DND-41 (cell line): ENCODE results near the gene TEDC1.

ENCODE experiments used
- EZH2 ChIP-seq: IDR thresholded peaks from 3 replicates; pipeline ENCODE4 v1.6.1; 2012; ENCODE audit warnings: borderline replicate concordance, low read depth, mild to moderate bottlenecking, moderate library complexity, low read length, inconsistent platforms; ENCODE audit not compliant: severe bottlenecking
- TF ChIP-seq, protein P1 (sequence below): IDR thresholded peaks from 2 replicates; pipeline ENCODE4 v1.5.1; 2012; ENCODE audit warnings: borderline replicate concordance, low read length, moderate library complexity, mild to moderate bottlenecking; ENCODE audit not compliant: poor library complexity, severe bottlenecking; ENCODE audit errors: extremely low read depth

GRCh38 chr14:105470350-105471296, 20.4 kb upstream of the TEDC1 start:
- TF ChIP-seq EZH2 = no peak
- TF ChIP-seq, protein P1, sequence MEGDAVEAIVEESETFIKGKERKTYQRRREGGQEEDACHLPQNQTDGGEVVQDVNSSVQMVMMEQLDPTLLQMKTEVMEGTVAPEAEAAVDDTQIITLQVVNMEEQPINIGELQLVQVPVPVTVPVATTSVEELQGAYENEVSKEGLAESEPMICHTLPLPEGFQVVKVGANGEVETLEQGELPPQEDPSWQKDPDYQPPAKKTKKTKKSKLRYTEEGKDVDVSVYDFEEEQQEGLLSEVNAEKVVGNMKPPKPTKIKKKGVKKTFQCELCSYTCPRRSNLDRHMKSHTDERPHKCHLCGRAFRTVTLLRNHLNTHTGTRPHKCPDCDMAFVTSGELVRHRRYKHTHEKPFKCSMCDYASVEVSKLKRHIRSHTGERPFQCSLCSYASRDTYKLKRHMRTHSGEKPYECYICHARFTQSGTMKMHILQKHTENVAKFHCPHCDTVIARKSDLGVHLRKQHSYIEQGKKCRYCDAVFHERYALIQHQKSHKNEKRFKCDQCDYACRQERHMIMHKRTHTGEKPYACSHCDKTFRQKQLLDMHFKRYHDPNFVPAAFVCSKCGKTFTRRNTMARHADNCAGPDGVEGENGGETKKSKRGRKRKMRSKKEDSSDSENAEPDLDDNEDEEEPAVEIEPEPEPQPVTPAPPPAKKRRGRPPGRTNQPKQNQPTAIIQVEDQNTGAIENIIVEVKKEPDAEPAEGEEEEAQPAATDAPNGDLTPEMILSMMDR = no peak
